ENCODE measurements around the gene CHD5. TPM values are rescaled to one million over a fixed set of nuclear protein-coding genes. Genes with fewer than 3 reads are reported as not detected.

Gene CHD5
- total and polyA plus RNA-seq, 2 of the 13 experiments (the other 11 are each of a cell fraction or from before 2014, with no cell fraction given), result 0.02 to 0.21 TPM

DNA sequence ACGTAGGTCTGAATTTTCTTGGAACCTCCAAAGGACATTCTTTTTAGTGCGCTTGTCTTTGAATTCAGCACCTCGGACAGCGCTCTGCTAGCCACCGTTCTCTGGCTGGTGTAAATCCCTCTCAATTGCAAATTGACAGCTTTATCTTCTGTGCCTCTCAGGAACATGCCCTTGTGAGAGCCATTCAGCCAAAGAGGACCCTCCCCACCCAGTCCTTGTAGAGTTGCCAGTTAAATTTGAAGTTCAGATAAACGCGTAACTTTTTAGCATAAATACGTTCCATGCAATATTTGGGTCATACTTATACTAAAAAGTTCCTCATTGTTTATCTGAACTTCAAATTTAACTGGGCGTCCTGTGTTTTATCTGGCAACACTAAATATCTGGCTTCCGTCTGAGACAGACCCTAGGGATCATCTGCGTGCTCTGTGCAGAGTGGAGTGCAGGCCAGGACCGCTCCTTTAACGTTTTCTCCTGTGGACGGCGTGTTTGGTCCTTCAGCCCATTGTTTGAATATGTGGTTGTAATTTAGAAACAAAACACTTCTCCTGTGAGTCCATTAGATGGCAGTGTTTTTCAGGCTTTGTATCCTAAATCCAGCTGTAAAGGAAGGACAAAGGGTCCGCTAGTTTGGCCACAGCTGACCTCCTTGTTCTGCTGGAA, 127.4 kb downstream of the CHD5 start (continued):
- TF ChIP-seq SAP130 (CRISPR knock-in tag; IDR thresholded peaks at IDR 0.05; ENCODE audit: low read depth) (peak; percentile 68; the same call in 1 of the 2 replicates), KLF16 (CRISPR knock-in tag; IDR thresholded peaks at IDR 0.05) (peak in 1 of 2 experiments; percentile 81; a peak in 2 of 4 replicates), ZNF670 (CRISPR knock-in tag; IDR thresholded peaks at IDR 0.05; ENCODE audit: borderline replicate concordance) (0 out of 2 replicates have a peak, but pooled peaks have one; percentile 27), SATB2 (CRISPR knock-in tag; IDR thresholded peaks at IDR 0.05) (0 out of 2 replicates have a peak, but pooled peaks have one; percentile 72), TRIM24 (CRISPR knock-in tag; IDR thresholded peaks at IDR 0.05) (no peak), AHR (CRISPR knock-in tag; IDR thresholded peaks at IDR 0.05) (no peak), ZNF101 (CRISPR knock-in tag; IDR thresholded peaks at IDR 0.05; ENCODE audit: borderline replicate concordance, low read depth) (no peak), FOSL2 (CRISPR knock-in tag; IDR thresholded peaks at IDR 0.05) (peak; percentile 35; the same call in 1 of the 2 replicates), ZNF205 (CRISPR knock-in tag; IDR thresholded peaks at IDR 0.05) (0 out of 2 replicates have a peak, but pooled peaks have one; percentile 52), SP140L (CRISPR knock-in tag; IDR thresholded peaks at IDR 0.05; ENCODE audit: borderline replicate concordance) (peak; percentile 86; the same call in 1 of the 2 replicates), MIER3 (CRISPR knock-in tag; IDR thresholded peaks at IDR 0.05; ENCODE audit: borderline replicate concordance) (no peak), PITX1 (CRISPR knock-in tag; IDR thresholded peaks at IDR 0.05) (peak; percentile 46; the same call in 1 of the 2 replicates), HOXA5 (CRISPR knock-in tag; IDR thresholded peaks at IDR 0.05) (peak; percentile 85; the same call in 1 of the 2 replicates), HMG20A (CRISPR knock-in tag; IDR thresholded peaks at IDR 0.05; ENCODE audit: borderline replicate concordance) (peak; percentile 19; the same call in 1 of the 2 replicates), SMC3 (IDR thresholded peaks at IDR 0.05; ENCODE audit: low read length) (peak; percentile 35; the same call in 1 of the 2 replicates), ZNF33A (CRISPR knock-in tag; IDR thresholded peaks at IDR 0.05; ENCODE audit: borderline replicate concordance) (0 out of 2 replicates have a peak, but pooled peaks have one; percentile 35), KAT7 (CRISPR knock-in tag; IDR thresholded peaks at IDR 0.05; ENCODE audit: borderline replicate concordance) (no peak), NKX3-1 (CRISPR knock-in tag; IDR thresholded peaks at IDR 0.05) (peak; percentile 93), TSC22D2 (CRISPR knock-in tag; IDR thresholded peaks at IDR 0.05; ENCODE audit: borderline replicate concordance) (0 out of 2 replicates have a peak, but pooled peaks have one; percentile 77)
- TF ChIP-seq, protein P1, sequence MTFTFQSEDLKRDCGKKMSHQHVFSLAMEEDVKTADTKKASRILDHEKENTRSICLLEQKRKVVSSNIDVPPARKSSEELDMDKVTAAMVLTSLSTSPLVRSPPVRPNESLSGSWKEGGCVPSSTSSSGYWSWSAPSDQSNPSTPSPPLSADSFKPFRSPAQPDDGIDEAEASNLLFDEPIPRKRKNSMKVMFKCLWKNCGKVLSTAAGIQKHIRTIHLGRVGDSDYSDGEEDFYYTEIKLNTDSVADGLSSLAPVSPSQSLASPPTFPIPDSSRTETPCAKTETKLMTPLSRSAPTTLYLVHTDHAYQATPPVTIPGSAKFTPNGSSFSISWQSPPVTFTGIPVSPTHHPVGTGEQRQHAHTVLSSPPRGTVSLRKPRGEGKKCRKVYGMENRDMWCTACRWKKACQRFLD (CRISPR knock-in tag; IDR thresholded peaks at IDR 0.05; ENCODE audit: borderline replicate concordance), result no peak
- TF ChIP-seq, protein P2, sequence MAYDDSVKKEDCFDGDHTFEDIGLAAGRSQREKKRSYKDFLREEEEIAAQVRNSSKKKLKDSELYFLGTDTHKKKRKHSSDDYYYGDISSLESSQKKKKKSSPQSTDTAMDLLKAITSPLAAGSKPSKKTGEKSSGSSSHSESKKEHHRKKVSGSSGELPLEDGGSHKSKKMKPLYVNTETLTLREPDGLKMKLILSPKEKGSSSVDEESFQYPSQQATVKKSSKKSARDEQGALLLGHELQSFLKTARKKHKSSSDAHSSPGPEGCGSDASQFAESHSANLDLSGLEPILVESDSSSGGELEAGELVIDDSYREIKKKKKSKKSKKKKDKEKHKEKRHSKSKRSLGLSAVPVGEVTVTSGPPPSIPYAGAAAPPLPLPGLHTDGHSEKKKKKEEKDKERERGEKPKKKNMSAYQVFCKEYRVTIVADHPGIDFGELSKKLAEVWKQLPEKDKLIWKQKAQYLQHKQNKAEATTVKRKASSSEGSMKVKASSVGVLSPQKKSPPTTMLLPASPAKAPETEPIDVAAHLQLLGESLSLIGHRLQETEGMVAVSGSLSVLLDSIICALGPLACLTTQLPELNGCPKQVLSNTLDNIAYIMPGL (CRISPR knock-in tag; IDR thresholded peaks at IDR 0.05; ENCODE audit: borderline replicate concordance in 1 of 2, low read depth in 1 of 2), result 0 out of 4 replicates have a peak, but pooled peaks of 1 of the 2 experiments have one; percentile 37
- TF ChIP-seq, protein P3, sequence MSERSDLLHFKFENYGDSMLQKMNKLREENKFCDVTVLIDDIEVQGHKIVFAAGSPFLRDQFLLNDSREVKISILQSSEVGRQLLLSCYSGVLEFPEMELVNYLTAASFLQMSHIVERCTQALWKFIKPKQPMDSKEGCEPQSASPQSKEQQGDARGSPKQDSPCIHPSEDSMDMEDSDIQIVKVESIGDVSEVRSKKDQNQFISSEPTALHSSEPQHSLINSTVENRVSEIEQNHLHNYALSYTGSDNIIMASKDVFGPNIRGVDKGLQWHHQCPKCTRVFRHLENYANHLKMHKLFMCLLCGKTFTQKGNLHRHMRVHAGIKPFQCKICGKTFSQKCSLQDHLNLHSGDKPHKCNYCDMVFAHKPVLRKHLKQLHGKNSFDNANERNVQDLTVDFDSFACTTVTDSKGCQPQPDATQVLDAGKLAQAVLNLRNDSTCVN (CRISPR knock-in tag; IDR thresholded peaks at IDR 0.05; ENCODE audit: borderline replicate concordance), result peak; percentile 65; the same call in 1 of the 2 replicates

Measured in HepG2 (cell line).